Tibial artery (tissue), 4 donors: ENCODE results near the gene PGAP1.

Experiments
- DNase-seq, 2 donors: peaks; one replicate each; pipeline ENCODE4 v3.0.0-alpha.2; 2019
- H3K27ac ChIP-seq, 2 donors: fragments of 200-600 bp; sonication (generic) in 1 of 2; 1 replicate in 1 of 2; 2 replicates in 1 of 2; pipeline ENCODE4 v1.5.1; 2018 to 2019; ENCODE audit warnings: mild to moderate bottlenecking in 1 of 2
- H3K27me3 ChIP-seq, 2 donors: fragments of 200-600 bp; sonication (generic) in 1 of 2; one replicate each; pipeline versions ENCODE4 v1.5.1 to v1.6.0; 2016 to 2019
- H3K36me3 ChIP-seq, 3 donors: fragments of 200-600 bp; sonication (generic) in 2 of 3; one replicate each; pipeline ENCODE4 v1.5.1; 2016 to 2019; ENCODE audit warnings: mild to moderate bottlenecking in 2 of 3
- H3K4me1 ChIP-seq, 4 donors: fragments of 200-600 bp; sonication (generic) in 2 of 4; 1 replicate in 3 of 4; 2 replicates in 1 of 4; pipeline ENCODE4 v1.5.1; 2016 to 2019
- H3K4me3 ChIP-seq, 2 donors: fragments of 200-600 bp; sonication (generic) in 1 of 2; 1 replicate in 1 of 2; 2 replicates in 1 of 2; pipeline ENCODE4 v1.5.1; 2018 to 2019; ENCODE audit warnings: mild to moderate bottlenecking in 2 of 2
- H3K9me3 ChIP-seq, 3 donors: fragments of 200-600 bp; sonication (generic) in 1 of 3; one replicate each; pipeline ENCODE4 v1.5.1; 2016 to 2019
- CTCF ChIP-seq, 2 experiments: fragments of 200-600 bp in 1 of 2; fragments of 450-650 bp in 1 of 2; IDR thresholded peaks; one replicate each; pipeline ENCODE4 v1.5.1; 2017 to 2019; ENCODE audit warnings: antibody characterized with exemption in 2 of 2, mild to moderate bottlenecking in 1 of 2, moderate library complexity in 1 of 2
- intact Hi-C: fragments of 100-400 bp; cut with DNase I; formaldehyde crosslinking; loops from one replicate; pipeline ENCODE4 v1.15.0; 2023; ENCODE audit warnings: low total_unique reads

Gene PGAP1

GRCh38 chr2:196876364-196876763 is 50.1 kb downstream of the PGAP1 start:
- Histone ChIP-seq H3K36me3 (peaks cover 14 to 49% (median 21%) of the 10 kb centered on the region in 3 donors), H3K27me3 (no peaks in the 10 kb centered on the region), H3K27ac (no peak overlapping the region), H3K4me3 (no peak overlapping the region), H3K4me1 (no peaks in the 10 kb centered on the region), H3K9me3 (no peaks in the 10 kb centered on the region)
- no peak for DNase-seq
- intact Hi-C loops, result no loop called here
- no peak for TF ChIP-seq CTCF (IDR thresholded peaks at IDR 0.05)

GRCh38 chr2:196875414-196875813 is 51.1 kb downstream of the PGAP1 start:
- DNase-seq, result no peak
- Histone ChIP-seq H3K4me1 (no peaks in the 10 kb centered on the region), H3K9me3 (no peaks in the 10 kb centered on the region), H3K27me3 (no peaks in the 10 kb centered on the region), H3K4me3 (no peak overlapping the region), H3K27ac (no peak overlapping the region), H3K36me3 (peaks cover 15 to 52% (median 22%) of the 10 kb centered on the region in 3 donors)
- intact Hi-C loops, result no loop called here
- no peak for TF ChIP-seq CTCF (IDR thresholded peaks at IDR 0.05)

GRCh38 chr2:196873511-196873910 is 53.0 kb downstream of the PGAP1 start:
- no peak for TF ChIP-seq CTCF (IDR thresholded peaks at IDR 0.05)
- intact Hi-C loops, result no loop called here
- H3K4me1 ChIP-seq, result no peaks in the 10 kb centered on the region
- H3K4me3 ChIP-seq, result no peak overlapping the region
- no peaks in the 10 kb centered on the region for H3K27me3 ChIP-seq
- H3K36me3 ChIP-seq, result peaks cover 9 to 42% (median 12%) of the 10 kb centered on the region in 3 donors
- no peaks in the 10 kb centered on the region for H3K9me3 ChIP-seq
- no peak for DNase-seq
- no peak overlapping the region for H3K27ac ChIP-seq

DNA sequence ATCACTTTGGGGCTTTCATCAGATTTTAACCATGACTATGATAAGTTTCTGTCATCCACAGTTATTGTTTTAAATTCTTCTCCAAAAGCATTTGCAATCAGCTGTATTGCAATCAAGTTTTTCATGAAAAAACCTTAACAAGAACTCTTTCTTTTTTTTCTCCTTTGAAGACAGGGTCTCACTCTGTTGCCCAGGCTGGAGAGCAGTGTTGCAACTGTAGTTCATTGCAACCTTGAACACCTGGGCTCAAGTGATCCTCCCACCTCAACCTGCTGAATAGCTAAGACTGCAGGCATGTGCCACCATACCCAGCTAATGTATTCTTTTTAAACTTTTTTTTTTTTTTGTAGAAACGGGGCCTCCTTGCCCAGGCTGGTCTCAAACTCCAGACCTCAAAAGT is 71.9 kb downstream of the PGAP1 start:
- H3K27ac ChIP-seq, result no peak overlapping the region
- no peak for TF ChIP-seq CTCF (IDR thresholded peaks at IDR 0.05)
- intact Hi-C loops, result no loop called here
- H3K4me1 ChIP-seq, result no peaks in the 10 kb centered on the region
- H3K27me3 ChIP-seq, result no peaks in the 10 kb centered on the region
- peaks cover 0 to 7% (median 5%) of the 10 kb centered on the region in 3 donors for H3K9me3 ChIP-seq
- no peak for DNase-seq
- H3K4me3 ChIP-seq, result no peak overlapping the region
- H3K36me3 ChIP-seq, result peaks cover 3 to 11% (median 5%) of the 10 kb centered on the region in 3 donors

- Histone ChIP-seq H3K9me3 (no peaks in the 10 kb centered on the region), H3K27ac (no peak overlapping the region), H3K4me3 (no peak overlapping the region), H3K27me3 (no peaks in the 10 kb centered on the region), H3K36me3 (no peaks in the 10 kb centered on the region), H3K4me1 (no peaks in the 10 kb centered on the region)
- no peak for DNase-seq
- TF ChIP-seq CTCF (IDR thresholded peaks at IDR 0.05), result no peak
- intact Hi-C loops, result no loop called here
These were observed 73.0 kb downstream of the PGAP1 start for GRCh38 chr2:196853301-196854087.
